Stimulated activated CD8-positive, alpha-beta memory T cell treated with anti-CD3 and anti-CD28 coated beads, Interleukin-4, amount 100 ng/mL, for 4 hours (primary cell): Measurements from ENCODE around the gene FASTK.
A peak's percentile ranks its signal among the peaks of the same experiment; 100 is the strongest.

Experiments
- DNase-seq, 2 donors: peaks; one replicate each; pipeline ENCODE4 v3.0.0-alpha.2; 2020; ENCODE audit warnings: low read depth in 2 of 2, low spot score in 1 of 2

FASTK gene

GRCh38 chr7:151100921-151101320, 20.3 kb upstream of the FASTK start:
- no peak for DNase-seq

GRCh38 chr7:151099486-151100211, 19.0 kb upstream of the FASTK start:
- DNase-seq, result no peak

- no peak for DNase-seq
These were observed 15.3 kb upstream of the FASTK start for GRCh38 chr7:151095828-151096475.

- DNase-seq, result no peak
These were observed 14.7 kb upstream of the FASTK start for GRCh38 chr7:151095123-151095797.

GRCh38 chr7:151094675-151095074, 14.1 kb upstream of the FASTK start:
- no peak for DNase-seq

GRCh38 chr7:151093748-151094147, 13.1 kb upstream of the FASTK start:
- DNase-seq, result no peak

GRCh38 chr7:151091988-151092387, 11.4 kb upstream of the FASTK start:
- DNase-seq, result no peak

- no peak for DNase-seq
These were observed 10.8 kb upstream of the FASTK start for GRCh38 chr7:151091431-151091830.

GRCh38 chr7:151091003-151091402, 10.4 kb upstream of the FASTK start:
- no peak for DNase-seq

GRCh38 chr7:151089893-151090730, 9.5 kb upstream of the FASTK start:
- DNase-seq, result no peak

- DNase-seq, result no peak
These were observed 8.5 kb upstream of the FASTK start for GRCh38 chr7:151088856-151089699.

- no peak for DNase-seq
These were observed 7.6 kb upstream of the FASTK start for GRCh38 chr7:151088019-151088855.

- no peak for DNase-seq
These were observed 6.8 kb upstream of the FASTK start for GRCh38 chr7:151087245-151088018.

GRCh38 chr7:151086802-151087244, 6.2 kb upstream of the FASTK start:
- DNase-seq, result no peak

- DNase-seq, result peak in 1 of 2 donors; percentile 47
These were observed 5.3 kb upstream of the FASTK start, which contains the start of gene AGAP3 for GRCh38 chr7:151085691-151086620. TSS of gene AGAP3 (plus strand) at chr7:151086475. CDS start at chr7:151086742, 267 bp downstream.

- DNase-seq, result no peak
These were observed 4.7 kb upstream of the FASTK start for GRCh38 chr7:151085329-151085690.

GRCh38 chr7:151083824-151084160, 3.2 kb upstream of the FASTK start:
- DNase-seq, result no peak
